AG09319 (cell line): ENCODE data around the gene ARRB2.

Experiments
- DNase-seq: peaks from one replicate; pipeline ENCODE4 v3.0.0-alpha.2; 2010; ENCODE audit warnings: low read depth; ENCODE audit errors: extremely low read depth
- TF ChIP-seq, protein P1 (sequence below): IDR thresholded peaks from 2 replicates; pipeline ENCODE4 v1.5.1; 2011; ENCODE audit warnings: low read depth, mild to moderate bottlenecking, inconsistent platforms, low read length, moderate library complexity

ARRB2 gene

GRCh38 chr17:4719684-4720221 is 9.3 kb downstream of the ARRB2 start:
- no peak for DNase-seq
- TF ChIP-seq, protein P1, sequence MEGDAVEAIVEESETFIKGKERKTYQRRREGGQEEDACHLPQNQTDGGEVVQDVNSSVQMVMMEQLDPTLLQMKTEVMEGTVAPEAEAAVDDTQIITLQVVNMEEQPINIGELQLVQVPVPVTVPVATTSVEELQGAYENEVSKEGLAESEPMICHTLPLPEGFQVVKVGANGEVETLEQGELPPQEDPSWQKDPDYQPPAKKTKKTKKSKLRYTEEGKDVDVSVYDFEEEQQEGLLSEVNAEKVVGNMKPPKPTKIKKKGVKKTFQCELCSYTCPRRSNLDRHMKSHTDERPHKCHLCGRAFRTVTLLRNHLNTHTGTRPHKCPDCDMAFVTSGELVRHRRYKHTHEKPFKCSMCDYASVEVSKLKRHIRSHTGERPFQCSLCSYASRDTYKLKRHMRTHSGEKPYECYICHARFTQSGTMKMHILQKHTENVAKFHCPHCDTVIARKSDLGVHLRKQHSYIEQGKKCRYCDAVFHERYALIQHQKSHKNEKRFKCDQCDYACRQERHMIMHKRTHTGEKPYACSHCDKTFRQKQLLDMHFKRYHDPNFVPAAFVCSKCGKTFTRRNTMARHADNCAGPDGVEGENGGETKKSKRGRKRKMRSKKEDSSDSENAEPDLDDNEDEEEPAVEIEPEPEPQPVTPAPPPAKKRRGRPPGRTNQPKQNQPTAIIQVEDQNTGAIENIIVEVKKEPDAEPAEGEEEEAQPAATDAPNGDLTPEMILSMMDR: no peak

- no peak for DNase-seq
Observed at GRCh38 chr17:4720787-4721186, 10.4 kb downstream of the ARRB2 start.

DNA sequence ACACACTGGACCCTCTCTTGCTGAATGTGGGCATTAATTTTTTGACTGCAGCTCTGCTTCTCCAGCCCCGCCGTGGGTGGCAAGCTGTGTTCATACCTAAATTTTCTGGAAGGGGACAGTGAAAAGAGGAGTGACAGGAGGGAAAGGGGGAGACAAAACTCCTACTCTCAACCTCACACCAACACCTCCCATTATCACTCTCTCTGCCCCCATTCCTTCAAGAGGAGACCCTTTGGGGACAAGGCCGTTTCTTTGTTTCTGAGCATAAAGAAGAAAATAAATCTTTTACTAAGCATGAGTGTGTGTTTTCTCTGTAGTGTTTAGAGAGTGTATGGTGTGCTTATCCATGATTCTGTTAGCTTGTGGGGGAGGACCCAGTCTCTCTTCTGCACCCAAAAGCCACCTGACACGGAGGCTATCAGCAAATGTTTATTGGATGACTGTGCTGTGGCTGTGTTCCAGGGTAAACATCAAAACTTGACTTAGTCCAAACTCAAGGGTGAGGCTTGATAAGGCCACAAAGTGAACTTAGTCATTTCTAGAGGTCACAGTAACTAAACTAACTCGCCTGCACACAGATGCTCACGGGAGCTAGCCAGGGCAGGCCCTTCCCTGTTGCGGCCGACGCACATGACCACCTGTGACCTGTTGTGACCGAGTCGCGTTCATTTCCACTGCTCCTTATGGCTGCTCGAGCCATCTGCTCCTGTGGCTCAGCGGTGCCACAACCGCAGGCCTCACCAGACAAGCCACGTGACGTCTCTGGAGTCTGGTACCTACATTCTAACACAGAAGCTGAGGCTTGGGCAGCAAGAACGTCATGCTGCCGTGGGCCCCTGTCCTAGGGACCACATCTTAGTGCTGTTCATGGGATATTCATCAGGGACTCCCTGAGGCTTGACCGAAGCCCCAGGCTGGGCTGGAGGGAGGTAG is 11.0 kb downstream of the ARRB2 start:
- no peak for DNase-seq
- TF ChIP-seq, protein P1: no peak

More at GRCh38 chr17:4720787-4721186, 10.4 kb downstream of the ARRB2 start:
- TF ChIP-seq, protein P1: no peak

DNA sequence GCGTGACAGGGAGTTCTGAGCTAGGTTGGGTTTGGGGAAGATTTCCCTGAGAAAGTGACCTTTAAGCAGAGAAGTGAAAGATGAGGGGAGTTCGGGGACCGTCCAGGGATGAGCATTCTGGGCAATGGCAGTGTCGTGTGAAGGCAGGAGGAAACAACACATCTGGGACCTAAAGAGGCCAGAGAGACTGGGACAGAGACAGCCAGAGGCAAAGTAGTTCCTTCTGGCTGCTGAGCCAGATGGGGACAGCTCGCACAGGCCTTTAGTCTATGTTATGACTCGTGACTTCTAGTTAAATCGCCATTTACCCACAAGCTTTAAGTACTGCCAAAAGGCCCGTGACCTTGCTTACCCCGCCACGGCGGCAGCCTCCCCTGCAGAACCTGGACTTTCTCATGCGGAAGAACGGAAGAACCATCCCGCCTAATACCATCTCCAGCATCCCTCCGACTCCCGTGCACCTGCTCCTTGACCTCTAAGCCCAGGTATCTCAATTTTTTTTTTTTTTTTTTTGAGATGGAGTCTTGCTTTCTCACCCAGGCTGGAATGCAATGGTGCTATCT is 12.3 kb downstream of the ARRB2 start:
- TF ChIP-seq, protein P1: no peak
- DNase-seq: no peak

DNA sequence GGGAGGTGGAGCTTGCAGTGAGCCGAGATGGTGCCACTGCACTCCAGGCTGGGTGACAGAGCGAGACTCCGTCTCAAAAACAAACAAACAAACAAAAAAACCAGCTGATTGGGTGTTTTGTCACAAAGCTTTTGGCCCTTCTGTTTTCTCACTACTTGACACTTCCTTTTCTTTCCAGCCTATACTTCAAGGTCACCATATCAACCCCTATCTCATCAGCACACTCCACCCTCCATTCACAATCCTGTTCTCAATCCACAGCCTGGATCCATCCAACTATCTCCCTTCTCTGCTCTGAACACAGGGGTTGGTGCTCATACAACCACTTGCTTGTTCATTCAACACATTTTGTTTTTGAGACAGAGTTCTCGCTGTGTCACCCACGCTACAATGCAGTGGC is 14.2 kb downstream of the ARRB2 start:
- TF ChIP-seq, protein P1: no peak

GRCh38 chr17:4725646-4726310 is 15.3 kb downstream of the ARRB2 start:
- TF ChIP-seq, protein P1: no peak

More for the DNA sequence above, 14.2 kb downstream of the ARRB2 start:
- no peak for DNase-seq

DNA sequence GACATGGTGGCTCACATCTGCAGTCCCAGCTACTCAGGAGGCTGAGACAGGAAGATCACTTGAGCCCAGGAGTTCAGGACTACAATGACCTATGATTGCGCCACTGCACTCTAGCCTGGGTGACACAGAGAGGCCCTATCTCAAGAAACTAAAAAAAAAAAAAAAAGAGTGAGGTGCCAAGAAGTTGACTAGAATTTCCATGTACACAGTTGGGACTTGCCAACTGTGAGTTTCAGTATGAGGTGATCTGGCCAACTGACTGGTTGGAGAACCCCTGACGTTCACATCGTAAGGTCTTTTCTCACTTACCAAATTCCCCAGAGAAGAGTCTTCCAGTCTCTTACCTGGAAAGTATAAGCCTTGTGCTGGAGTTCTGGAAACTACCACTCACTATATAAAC is 17.7 kb downstream of the ARRB2 start:
- no peak for DNase-seq

More at GRCh38 chr17:4725646-4726310, 15.3 kb downstream of the ARRB2 start:
- no peak for DNase-seq

More for the DNA sequence above, 17.7 kb downstream of the ARRB2 start:
- TF ChIP-seq, protein P1: no peak
